Liver (tissue), 9 donors: ENCODE data around the gene SUPT4H1. TPM values are rescaled to one million over a fixed set of nuclear protein-coding genes. Genes with fewer than 3 reads are reported as not detected.

Experiments used
- DNase-seq: peaks from one replicate; pipeline ENCODE4 v3.0.0-alpha.2; 2017; ENCODE audit warnings: low spot score
- H3K27ac ChIP-seq, 2 donors: one replicate each; pipeline ENCODE4 v1.7.0; 2013; ENCODE audit warnings: inconsistent platforms in 2 of 2, low read length in 2 of 2, control low read depth in 1 of 2, low read depth in 1 of 2, mild to moderate bottlenecking in 1 of 2
- H3K27me3 ChIP-seq, 4 donors: one replicate each; pipeline versions ENCODE4 v1.6.1 to v1.7.0; 2013; ENCODE audit warnings: low read length in 3 of 4, inconsistent platforms in 1 of 4, mild to moderate bottlenecking in 1 of 4, moderate library complexity in 1 of 4; ENCODE audit not compliant: control insufficient read depth in 4 of 4, insufficient read depth in 4 of 4
- H3K36me3 ChIP-seq, 4 donors: one replicate each; pipeline versions ENCODE4 v1.6.1 to v1.7.0; 2013; ENCODE audit warnings: low read length in 3 of 4, mild to moderate bottlenecking in 3 of 4, low read depth in 1 of 4, moderate library complexity in 1 of 4; ENCODE audit not compliant: control insufficient read depth in 4 of 4, insufficient read depth in 3 of 4
- H3K4me1 ChIP-seq, 4 donors: one replicate each; pipeline versions ENCODE4 v1.6.1 to v1.7.0; 2013; ENCODE audit warnings: low read length in 3 of 4, mild to moderate bottlenecking in 3 of 4, moderate library complexity in 1 of 4; ENCODE audit not compliant: control insufficient read depth in 4 of 4, insufficient read depth in 4 of 4
- H3K4me3 ChIP-seq, 3 donors: one replicate each; pipeline versions ENCODE4 v1.6.1 to v1.7.0; 2013; ENCODE audit warnings: low read length in 3 of 3, control low read depth in 1 of 3, low read depth in 1 of 3, mild to moderate bottlenecking in 1 of 3
- H3K9ac ChIP-seq, 2 donors: one replicate each; pipeline ENCODE4 v1.7.0; 2013; ENCODE audit warnings: low read length in 2 of 2, mild to moderate bottlenecking in 2 of 2, moderate library complexity in 2 of 2, control low read depth in 1 of 2, low read depth in 1 of 2
- H3K9me3 ChIP-seq, 4 donors: one replicate each; pipeline versions ENCODE4 v1.6.1 to v1.7.0; 2013; ENCODE audit warnings: low read length in 3 of 4; ENCODE audit not compliant: control insufficient read depth in 4 of 4
- ATF3 ChIP-seq: IDR thresholded peaks from 2 replicates; pipeline ENCODE4 v1.6.1; 2016; ENCODE audit warnings: antibody characterized with exemption
- CTCF ChIP-seq: fragments of 150-350 bp; IDR thresholded peaks from 2 replicates; pipeline ENCODE4 v1.5.1; 2017; ENCODE audit warnings: improper control_type of control experiment, low read depth, low read length; ENCODE audit not compliant: missing input control
- EGR1 ChIP-seq, 2 donors: IDR thresholded peaks; 2 replicates each; pipeline ENCODE4 v1.6.1; 2016 to 2018; ENCODE audit warnings: antibody characterized with exemption in 2 of 2, low read depth in 2 of 2
- FOXA1 ChIP-seq: IDR thresholded peaks from 2 replicates; pipeline ENCODE4 v1.6.1; 2016; ENCODE audit warnings: antibody characterized with exemption
- GABPA ChIP-seq, 2 donors: IDR thresholded peaks in 1 of 2; conservative IDR thresholded peaks in 1 of 2; 2 replicates each; pipeline ENCODE4 v1.6.1; 2016; ENCODE audit warnings: antibody characterized with exemption in 2 of 2, mild to moderate bottlenecking in 1 of 2, moderate library complexity in 1 of 2
- HNF4A ChIP-seq, 2 donors: conservative IDR thresholded peaks; 2 replicates each; pipeline ENCODE4 v1.6.1; 2016; ENCODE audit warnings: antibody characterized with exemption in 2 of 2, mild to moderate bottlenecking in 2 of 2
- HNF4G ChIP-seq: IDR thresholded peaks from 2 replicates; pipeline ENCODE4 v1.6.1; 2016; ENCODE audit warnings: antibody characterized with exemption
- JUND ChIP-seq, 2 donors: IDR thresholded peaks; 2 replicates each; pipeline ENCODE4 v1.6.1; 2016; ENCODE audit warnings: antibody characterized with exemption in 2 of 2
- MAX ChIP-seq: IDR thresholded peaks from 2 replicates; pipeline ENCODE4 v1.6.1; 2016; ENCODE audit warnings: antibody characterized with exemption
- NR2F2 ChIP-seq: IDR thresholded peaks from 2 replicates; pipeline ENCODE4 v1.6.1; 2016; ENCODE audit warnings: antibody characterized with exemption
- RAD21 ChIP-seq, 2 donors: IDR thresholded peaks; 2 replicates each; pipeline ENCODE4 v1.6.1; 2016; ENCODE audit warnings: antibody characterized with exemption in 2 of 2, mild to moderate bottlenecking in 2 of 2
- REST ChIP-seq: IDR thresholded peaks from 2 replicates; pipeline ENCODE4 v1.6.1; 2016; ENCODE audit warnings: antibody characterized with exemption, mild to moderate bottlenecking
- RXRA ChIP-seq, 2 donors: IDR thresholded peaks; 2 replicates each; pipeline ENCODE4 v1.6.1; 2017 to 2018; ENCODE audit warnings: antibody characterized with exemption in 2 of 2, mild to moderate bottlenecking in 1 of 2
- SP1 ChIP-seq: IDR thresholded peaks from 2 replicates; pipeline ENCODE4 v1.6.1; 2018; ENCODE audit warnings: antibody characterized with exemption, mild to moderate bottlenecking
- YY1 ChIP-seq: IDR thresholded peaks from 2 replicates; pipeline ENCODE4 v1.6.1; 2016; ENCODE audit warnings: antibody characterized with exemption, mild to moderate bottlenecking
- ZBTB33 ChIP-seq: IDR thresholded peaks from 2 replicates; pipeline ENCODE4 v1.6.1; 2016; ENCODE audit warnings: antibody characterized with exemption
- WGBS: extraction: QIAGEN DNeasy Blood & Tissue Kit; methylation state at CpG from one replicate; pipeline ENCODE4 v1.1.7; 2013; 5-methylcytosine and 5-hydroxymethylcytosine counted together
- polyA plus RNA-seq, 2 donors: library from polyadenylated mRNA; stranded (reverse) in 1 of 2; unstranded in 1 of 2; fragments of 200-250 nt in 1 of 2; fragments of >200 nt in 1 of 2; fragmentation: Nextera tagmentation in 1 of 2; extraction: Ambion mirVana in 1 of 2; gene quantifications; one replicate each; pipeline versions ENCODE4 v1.2.1 to v1.2.3, GENCODE V29; 2013 to 2015
- total RNA-seq, 2 donors: library from RNA; depleted of rRNA; stranded (reverse); fragments of >200 nt; gene quantifications; one replicate each; pipeline ENCODE4 v1.2.3, GENCODE V29; 2014
- donor health status: healthy.
- donor health status: healthy.
- donor health status: healthy.
- donor health status: healthy.
- donor health status: healthy.

SUPT4H1 gene
- total and polyA plus RNA-seq, 4 donors, result 23.3 to 59.1 (median 40.4) TPM

GRCh38 chr17:58307468-58308172 is 44.4 kb downstream of the SUPT4H1 start:
- no peak overlapping the region for H3K9ac ChIP-seq
- H3K36me3 ChIP-seq, result no peaks in the 10 kb centered on the region
- no peak overlapping the region for H3K27ac ChIP-seq
- DNase-seq, result no peak
- H3K9me3 ChIP-seq, result no peaks in the 10 kb centered on the region
- H3K4me1 ChIP-seq, result no peaks in the 10 kb centered on the region
- TF ChIP-seq EGR1 (IDR thresholded peaks at IDR 0.05; ENCODE audit: low read depth in 2 of 2), result no peak
- TF ChIP-seq YY1, result no peak
- TF ChIP-seq REST, result no peak
- no peak for TF ChIP-seq ZBTB33
- no peak for TF ChIP-seq SP1
- no peak for TF ChIP-seq JUND (IDR thresholded peaks at IDR 0.05)
- no peak for TF ChIP-seq FOXA1
- no peak for TF ChIP-seq RXRA (IDR thresholded peaks at IDR 0.05)
- no peak for TF ChIP-seq NR2F2
- no peak for TF ChIP-seq MAX
- no peak for TF ChIP-seq GABPA (IDR thresholded peaks at IDR 0.05 in 1 of 2, conservative IDR thresholded peaks at IDR 0.05 in 1 of 2)
- TF ChIP-seq CTCF, result no peak
- no peak for TF ChIP-seq ATF3
- no peak for TF ChIP-seq RAD21 (IDR thresholded peaks at IDR 0.05)
- TF ChIP-seq HNF4G, result no peak
- no peak for TF ChIP-seq HNF4A (conservative IDR thresholded peaks at IDR 0.05)
- H3K4me3 ChIP-seq, result no peak overlapping the region
- WGBS, result 92% methylated on average over 20 of the region's 20 CpGs
- no peaks in the 10 kb centered on the region for H3K27me3 ChIP-seq
